Epithelial cell of esophagus (primary cell): ENCODE data around the gene ARHGAP24.

Source experiments
- DNase-seq: peaks from one replicate; pipeline ENCODE4 v3.0.0; 2010; ENCODE audit warnings: low read depth
- H3K4me3 ChIP-seq: 2 replicates; pipeline ENCODE4 v1.5.1; 2011; ENCODE audit warnings: mild to moderate bottlenecking, low read length, control low read depth
- TF ChIP-seq, protein P1 (sequence below): IDR thresholded peaks from 2 replicates; pipeline ENCODE4 v1.5.1; 2011; ENCODE audit warnings: low read depth, mild to moderate bottlenecking, low read length, control low read depth, inconsistent platforms; ENCODE audit not compliant: insufficient read depth; ENCODE audit errors: missing control alignments

ARHGAP24 gene

GRCh38 chr4:85696661-85697060 is 221.7 kb downstream of the ARHGAP24 start:
- no peak overlapping the region for H3K4me3 ChIP-seq
- no peak for DNase-seq
- TF ChIP-seq, protein P1, sequence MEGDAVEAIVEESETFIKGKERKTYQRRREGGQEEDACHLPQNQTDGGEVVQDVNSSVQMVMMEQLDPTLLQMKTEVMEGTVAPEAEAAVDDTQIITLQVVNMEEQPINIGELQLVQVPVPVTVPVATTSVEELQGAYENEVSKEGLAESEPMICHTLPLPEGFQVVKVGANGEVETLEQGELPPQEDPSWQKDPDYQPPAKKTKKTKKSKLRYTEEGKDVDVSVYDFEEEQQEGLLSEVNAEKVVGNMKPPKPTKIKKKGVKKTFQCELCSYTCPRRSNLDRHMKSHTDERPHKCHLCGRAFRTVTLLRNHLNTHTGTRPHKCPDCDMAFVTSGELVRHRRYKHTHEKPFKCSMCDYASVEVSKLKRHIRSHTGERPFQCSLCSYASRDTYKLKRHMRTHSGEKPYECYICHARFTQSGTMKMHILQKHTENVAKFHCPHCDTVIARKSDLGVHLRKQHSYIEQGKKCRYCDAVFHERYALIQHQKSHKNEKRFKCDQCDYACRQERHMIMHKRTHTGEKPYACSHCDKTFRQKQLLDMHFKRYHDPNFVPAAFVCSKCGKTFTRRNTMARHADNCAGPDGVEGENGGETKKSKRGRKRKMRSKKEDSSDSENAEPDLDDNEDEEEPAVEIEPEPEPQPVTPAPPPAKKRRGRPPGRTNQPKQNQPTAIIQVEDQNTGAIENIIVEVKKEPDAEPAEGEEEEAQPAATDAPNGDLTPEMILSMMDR: no peak

- TF ChIP-seq, protein P1: no peak
- no peak overlapping the region for H3K4me3 ChIP-seq
- no peak for DNase-seq
These were observed 222.9 kb downstream of the ARHGAP24 start for GRCh38 chr4:85697854-85698253.

GRCh38 chr4:85700362-85700761 is 225.4 kb downstream of the ARHGAP24 start:
- H3K4me3 ChIP-seq: no peak overlapping the region
- TF ChIP-seq, protein P1: no peak
- DNase-seq: no peak

DNA sequence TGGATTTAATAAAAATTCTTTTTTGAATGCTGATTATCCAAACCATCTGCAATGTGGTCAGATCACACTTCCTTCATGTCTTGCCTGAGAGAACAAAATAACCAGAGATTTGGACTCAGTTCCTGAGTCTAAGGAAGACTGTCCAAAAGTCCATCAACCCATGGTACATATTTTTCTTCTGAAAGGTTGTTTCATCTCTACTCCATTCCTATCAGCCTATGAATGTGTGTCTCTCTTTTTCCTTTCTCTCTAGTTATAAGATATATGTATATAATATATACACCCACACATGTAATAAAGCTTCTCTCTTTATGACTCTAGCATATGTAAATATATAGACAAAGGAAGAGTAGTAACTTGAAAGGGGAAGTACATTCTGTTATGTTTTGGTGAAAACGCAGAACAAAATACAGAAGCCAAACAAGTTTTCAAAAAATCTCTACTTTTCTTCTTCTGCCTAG is 226.9 kb downstream of the ARHGAP24 start:
- DNase-seq: no peak
- H3K4me3 ChIP-seq: no peak overlapping the region
- TF ChIP-seq, protein P1: no peak

DNA sequence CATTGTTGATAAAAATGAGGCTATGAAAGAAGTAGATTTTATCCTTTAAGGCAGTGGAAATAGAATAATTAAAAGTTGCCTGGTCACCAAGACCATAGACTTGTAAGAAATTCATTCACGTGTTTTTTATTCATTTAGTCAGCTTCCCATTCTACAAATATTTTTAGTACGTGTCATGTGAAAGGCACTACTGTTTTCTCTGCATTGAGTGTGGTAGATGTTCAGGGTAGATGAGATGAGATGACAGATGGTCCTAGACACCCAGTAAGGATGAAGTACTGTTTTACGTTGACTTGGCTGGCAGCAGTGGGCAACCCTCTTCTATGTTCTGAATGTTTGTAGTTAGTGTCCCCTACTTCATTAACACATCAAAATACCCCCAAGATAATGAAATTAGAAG is 228.1 kb downstream of the ARHGAP24 start:
- no peak for DNase-seq
- H3K4me3 ChIP-seq: no peak overlapping the region
- TF ChIP-seq, protein P1: no peak

DNA sequence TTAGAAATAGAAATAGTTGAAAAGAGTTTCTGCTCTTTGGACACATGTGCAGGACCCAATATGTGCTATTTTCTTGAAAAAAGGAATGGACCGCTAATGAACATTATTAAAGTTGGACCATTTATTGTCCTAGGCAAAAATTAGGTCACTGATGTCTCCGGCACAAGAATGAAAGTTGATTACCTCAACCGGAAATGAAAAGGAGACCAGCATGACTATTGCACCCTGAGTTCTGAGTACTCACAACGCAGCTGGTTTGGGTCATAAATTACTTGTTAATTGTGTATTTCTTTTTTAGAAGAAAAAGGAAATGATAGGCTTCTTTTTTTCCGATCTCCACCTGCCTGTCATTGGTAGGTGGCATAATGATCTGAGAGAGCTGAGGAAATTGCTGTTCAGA is 232.7 kb downstream of the ARHGAP24 start:
- no peak overlapping the region for H3K4me3 ChIP-seq
- no peak for DNase-seq
- TF ChIP-seq, protein P1: no peak

GRCh38 chr4:85708468-85708867 is 233.5 kb downstream of the ARHGAP24 start:
- TF ChIP-seq, protein P1: no peak
- no peak overlapping the region for H3K4me3 ChIP-seq
- no peak for DNase-seq
